NCI-H524 treated with DMSO at 0.1 percent for 48 hours (cell line): Measurements from ENCODE around the gene PXDN.

Experiments used
- DNase-seq: peaks from one replicate; lab custom pipeline; 2025; lab: John Stamatoyannopoulos, UW

The PXDN gene

GRCh38 chr2:1665761-1666505 lies 78.4 kb downstream of the PXDN start:
- no peak for DNase-seq

GRCh38 chr2:1664698-1665097 lies 79.6 kb downstream of the PXDN start:
- DNase-seq = no peak

- DNase-seq = no peak
These were observed 80.2 kb downstream of the PXDN start for GRCh38 chr2:1664076-1664605.

GRCh38 chr2:1663621-1664020 lies 80.7 kb downstream of the PXDN start:
- no peak for DNase-seq

- DNase-seq = no peak
These were observed 81.6 kb downstream of the PXDN start for GRCh38 chr2:1662606-1663180.

GRCh38 chr2:1661891-1662605 lies 82.3 kb downstream of the PXDN start:
- no peak for DNase-seq

- no peak for DNase-seq
These were observed 83.4 kb downstream of the PXDN start for GRCh38 chr2:1660656-1661640.

GRCh38 chr2:1659951-1660565 lies 84.3 kb downstream of the PXDN start:
- no peak for DNase-seq

- no peak for DNase-seq
These were observed 85.7 kb downstream of the PXDN start for GRCh38 chr2:1658394-1659151.

GRCh38 chr2:1656961-1657841 lies 87.1 kb downstream of the PXDN start:
- DNase-seq = no peak

GRCh38 chr2:1656326-1656960 lies 87.9 kb downstream of the PXDN start:
- no peak for DNase-seq

- no peak for DNase-seq
These were observed 88.9 kb downstream of the PXDN start for GRCh38 chr2:1655461-1655860.

GRCh38 chr2:1654696-1655374 lies 89.5 kb downstream of the PXDN start:
- DNase-seq = no peak

- DNase-seq = no peak
These were observed 90.2 kb downstream of the PXDN start for GRCh38 chr2:1653956-1654695.

GRCh38 chr2:1652034-1652790 lies 92.1 kb downstream of the PXDN start:
- DNase-seq = no peak

GRCh38 chr2:1651121-1652033 lies 92.9 kb downstream of the PXDN start:
- no peak for DNase-seq
